Spleen (tissue), 11 donors: ENCODE data around the gene KIAA0586. TPM values are rescaled to one million over a fixed set of nuclear protein-coding genes. Genes with fewer than 3 reads are reported as not detected.
"Not testable (repeated sequence)": the region's sequence is repeated elsewhere in the genome, so short reads cannot be mapped to it uniquely, and the experiment has no call there.

ENCODE experiments used
- DNase-seq: peaks from one replicate; pipeline ENCODE4 v3.0.0-alpha.2; 2020
- H3K27ac ChIP-seq, 8 donors: fragments of 200-600 bp; sonication (generic) in 7 of 8; 1 replicate in 4 of 8; 2 replicates in 4 of 8; pipeline versions ENCODE4 v1.5.0 to v1.8.0; 2016 to 2021; ENCODE audit warnings: inconsistent platforms in 4 of 8, mild to moderate bottlenecking in 4 of 8, moderate library complexity in 1 of 8
- H3K27me3 ChIP-seq, 7 donors: fragments of 200-600 bp; sonication (generic) in 6 of 7; replicated peaks in 1 of 7; 1 replicate in 4 of 7; 2 replicates in 3 of 7; pipeline versions ENCODE4 v1.5.0 to v1.8.0; 2016 to 2021; ENCODE audit warnings: inconsistent platforms in 3 of 7, mild to moderate bottlenecking in 1 of 7
- H3K36me3 ChIP-seq, 6 donors: fragments of 200-600 bp; sonication (generic) in 5 of 6; 1 replicate in 4 of 6; 2 replicates in 2 of 6; pipeline versions ENCODE4 v1.5.0 to v1.8.0; 2016 to 2021; ENCODE audit warnings: inconsistent platforms in 2 of 6
- H3K4me1 ChIP-seq, 6 donors: fragments of 200-600 bp; sonication (generic) in 5 of 6; 1 replicate in 3 of 6; 2 replicates in 3 of 6; pipeline versions ENCODE4 v1.5.0 to v1.8.0; 2016 to 2021; ENCODE audit warnings: inconsistent platforms in 3 of 6
- H3K4me3 ChIP-seq, 8 donors: fragments of 200-600 bp; sonication (generic) in 7 of 8; 1 replicate in 4 of 8; 2 replicates in 4 of 8; pipeline versions ENCODE4 v1.5.0 to v1.8.0; 2016 to 2021; ENCODE audit warnings: inconsistent platforms in 4 of 8, mild to moderate bottlenecking in 4 of 8, moderate library complexity in 2 of 8
- H3K9me3 ChIP-seq, 8 donors: fragments of 200-600 bp; sonication (generic) in 7 of 8; 1 replicate in 4 of 8; 2 replicates in 4 of 8; pipeline versions ENCODE4 v1.5.0 to v1.8.0; 2016 to 2021; ENCODE audit warnings: inconsistent platforms in 4 of 8
- POLR2A ChIP-seq, 3 donors: fragments of 450-650 bp; IDR thresholded peaks; one replicate each; pipeline ENCODE4 v1.5.1; 2017; ENCODE audit warnings: antibody characterized with exemption in 3 of 3, mild to moderate bottlenecking in 1 of 3
- POLR2AphosphoS5 ChIP-seq, 3 donors: sonication (generic); formaldehyde crosslinking; IDR thresholded peaks; one replicate each; pipeline ENCODE4 v1.5.1; 2017; ENCODE audit warnings: antibody characterized with exemption in 3 of 3
- WGBS, 5 donors: extraction: QIAGEN DNeasy Blood & Tissue Kit in 3 of 5; methylation state at CpG; one replicate each; pipeline versions ENCODE4 v1.1.5 to v1.1.7; 2013 to 2018; 5-methylcytosine and 5-hydroxymethylcytosine counted together
- intact Hi-C: fragments of 100-400 bp; cut with DNase I; formaldehyde crosslinking; loops from one replicate; pipeline ENCODE4 v1.15.0; 2023; ENCODE audit warnings: low total_unique reads
- polyA plus RNA-seq, 3 donors: library from polyadenylated mRNA; stranded (reverse); fragments of 200-250 nt; gene quantifications; one replicate each; pipeline ENCODE4 v1.2.1, GENCODE V29; 2013
- total RNA-seq, 7 donors: library from RNA; depleted of rRNA in 3 of 7; stranded (reverse); fragments of >200 nt in 3 of 7; fragmentation: NEBNext Ultra II Directional in 4 of 7; extraction: Animal tissue kit (Norgen Biotek cat#: 25700) in 4 of 7; gene quantifications; one replicate each; pipeline versions ENCODE4 v1.1.0 to v1.2.1, GENCODE V29; 2016 to 2021
- TF ChIP-seq, protein P1 (sequence below), 11 experiments: fragments of 200-600 bp in 7 of 11; fragments of 450-650 bp in 4 of 11; sonication (generic) in 4 of 11; IDR thresholded peaks in 8 of 11; conservative IDR thresholded peaks in 3 of 11; 1 replicate in 7 of 11; 2 replicates in 4 of 11; pipeline versions ENCODE4 v1.4.0 to v1.8.0; 2016 to 2021; ENCODE audit warnings: antibody characterized with exemption in 11 of 11, inconsistent platforms in 4 of 11, mild to moderate bottlenecking in 1 of 11
- donor health status: healthy with polysubstance abuse.
- donor health status: DM: no; HTN: no; CAD: no; lungs with moderate emphysema.
- donor health status: DM: no; HTN: no; CAD: no.
- donor health status: Bipolar disorder and iron deficiency.
- donor health status: healthy.
- donor health status: DM: no; HTN: no; CAD: no.
- donor health status: DM: yes; HTN: yes; CAD: no.

KIAA0586 gene
- total and polyA plus RNA-seq, 10 donors, result 4.7 to 27.5 (median 20.1) TPM

DNA sequence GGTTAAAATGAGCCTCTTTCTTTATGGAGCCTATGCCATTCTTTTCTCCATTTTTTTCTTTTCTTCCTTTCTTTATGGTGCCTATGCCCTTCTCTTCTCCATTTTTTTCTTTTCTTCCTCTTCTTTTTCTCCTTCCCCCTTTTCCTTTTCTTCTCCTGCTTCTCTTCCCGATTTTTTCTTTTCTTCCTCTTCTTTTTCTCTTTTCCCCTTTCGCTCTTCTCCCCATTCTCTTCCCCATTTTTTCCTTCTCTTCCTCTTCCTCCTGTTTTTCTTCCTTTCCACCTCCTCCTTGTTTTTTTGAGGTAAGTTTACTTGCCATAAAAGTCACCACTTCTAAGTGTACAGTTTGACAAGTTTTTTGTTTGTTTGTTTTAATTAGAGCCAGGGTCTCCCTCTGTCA, 50.1 kb downstream of the KIAA0586 start:
- no peaks in the 10 kb centered on the region for H3K9me3 ChIP-seq
- 77 to 98% (median 83%) methylated on average over 2 of the region's 2 CpGs for WGBS, 5 donors
- no peak overlapping the region for H3K4me3 ChIP-seq
- H3K36me3 ChIP-seq, result peaks cover 0 to 76% (median 35%) of the 10 kb centered on the region in 6 donors
- no peak overlapping the region for H3K27ac ChIP-seq
- H3K4me1 ChIP-seq, result no peaks in the 10 kb centered on the region
- no peaks in the 10 kb centered on the region for H3K27me3 ChIP-seq
- no peak for TF ChIP-seq POLR2A (IDR thresholded peaks at IDR 0.05)
- no peak for TF ChIP-seq POLR2AphosphoS5 (IDR thresholded peaks at IDR 0.05)
- TF ChIP-seq, protein P1, sequence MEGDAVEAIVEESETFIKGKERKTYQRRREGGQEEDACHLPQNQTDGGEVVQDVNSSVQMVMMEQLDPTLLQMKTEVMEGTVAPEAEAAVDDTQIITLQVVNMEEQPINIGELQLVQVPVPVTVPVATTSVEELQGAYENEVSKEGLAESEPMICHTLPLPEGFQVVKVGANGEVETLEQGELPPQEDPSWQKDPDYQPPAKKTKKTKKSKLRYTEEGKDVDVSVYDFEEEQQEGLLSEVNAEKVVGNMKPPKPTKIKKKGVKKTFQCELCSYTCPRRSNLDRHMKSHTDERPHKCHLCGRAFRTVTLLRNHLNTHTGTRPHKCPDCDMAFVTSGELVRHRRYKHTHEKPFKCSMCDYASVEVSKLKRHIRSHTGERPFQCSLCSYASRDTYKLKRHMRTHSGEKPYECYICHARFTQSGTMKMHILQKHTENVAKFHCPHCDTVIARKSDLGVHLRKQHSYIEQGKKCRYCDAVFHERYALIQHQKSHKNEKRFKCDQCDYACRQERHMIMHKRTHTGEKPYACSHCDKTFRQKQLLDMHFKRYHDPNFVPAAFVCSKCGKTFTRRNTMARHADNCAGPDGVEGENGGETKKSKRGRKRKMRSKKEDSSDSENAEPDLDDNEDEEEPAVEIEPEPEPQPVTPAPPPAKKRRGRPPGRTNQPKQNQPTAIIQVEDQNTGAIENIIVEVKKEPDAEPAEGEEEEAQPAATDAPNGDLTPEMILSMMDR (IDR thresholded peaks at IDR 0.05 in 8 of 11, conservative IDR thresholded peaks at IDR 0.05 in 3 of 11), result no peak
- intact Hi-C loops, result no loop called here
- no peak for DNase-seq

DNA sequence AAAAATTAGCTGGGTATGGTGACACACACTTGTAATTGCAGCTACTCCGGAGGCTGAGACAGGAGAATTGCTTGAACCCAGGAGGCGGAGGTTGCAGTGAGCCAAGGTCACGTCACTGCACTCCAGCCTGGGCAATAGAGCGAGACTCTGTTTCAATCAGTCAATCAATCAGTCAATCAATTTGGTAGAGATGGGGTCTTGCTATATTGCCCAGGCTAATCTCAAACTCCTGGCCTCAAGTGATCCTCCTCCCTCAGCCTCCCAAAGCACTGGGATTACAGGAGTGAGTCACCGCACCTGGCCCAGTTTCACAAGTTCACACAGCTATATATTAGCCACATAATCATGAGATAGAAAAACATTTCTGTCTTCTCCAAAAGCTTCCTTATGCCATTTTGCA, 50.8 kb downstream of the KIAA0586 start:
- H3K4me3 ChIP-seq, H3K27me3 ChIP-seq, intact Hi-C loops, H3K27ac ChIP-seq, DNase-seq, H3K4me1 ChIP-seq, H3K9me3 ChIP-seq: not testable (repeated sequence)
- H3K36me3 ChIP-seq, result peaks cover 0 to 76% (median 40%) of the 10 kb centered on the region in 6 donors
- 90 to 99% (median 96%) methylated on average over 5 of the region's 5 CpGs for WGBS, 5 donors

DNA sequence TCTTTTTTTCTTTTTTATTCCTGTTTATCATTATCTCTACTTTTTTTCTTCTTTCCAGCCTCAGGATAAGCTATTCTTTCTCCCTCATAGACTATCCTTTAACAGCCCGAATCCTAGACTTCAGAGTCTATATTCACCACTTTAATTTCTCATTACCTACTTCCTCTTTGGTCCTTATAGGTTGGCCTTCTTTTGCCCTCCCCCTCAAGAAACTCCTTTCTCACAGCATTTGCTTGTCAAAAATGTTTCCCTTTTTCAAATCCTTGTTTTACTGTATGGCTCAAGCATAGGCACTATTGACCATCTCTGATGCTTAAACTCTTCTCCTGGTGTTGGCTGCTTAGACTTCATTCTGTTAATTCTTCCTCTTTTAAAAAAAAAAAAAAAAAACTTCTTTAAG, 52.5 kb downstream of the KIAA0586 start:
- intact Hi-C loops, result no loop called here
- Histone ChIP-seq H3K4me3 (no peak overlapping the region), H3K27me3 (no peaks in the 10 kb centered on the region), H3K27ac (no peak overlapping the region), H3K9me3 (no peaks in the 10 kb centered on the region), H3K36me3 (peaks cover 0 to 70% (median 36%) of the 10 kb centered on the region in 6 donors), H3K4me1 (no peaks in the 10 kb centered on the region)
- 64 to 76% (median 72%) methylated on average over 1 of the region's 1 CpG for WGBS, 5 donors
- no peak for DNase-seq
- TF ChIP-seq POLR2A (IDR thresholded peaks at IDR 0.05) (no peak), POLR2AphosphoS5 (IDR thresholded peaks at IDR 0.05) (no peak)
- TF ChIP-seq, protein P1 (IDR thresholded peaks at IDR 0.05 in 8 of 11, conservative IDR thresholded peaks at IDR 0.05 in 3 of 11), result no peak

DNA sequence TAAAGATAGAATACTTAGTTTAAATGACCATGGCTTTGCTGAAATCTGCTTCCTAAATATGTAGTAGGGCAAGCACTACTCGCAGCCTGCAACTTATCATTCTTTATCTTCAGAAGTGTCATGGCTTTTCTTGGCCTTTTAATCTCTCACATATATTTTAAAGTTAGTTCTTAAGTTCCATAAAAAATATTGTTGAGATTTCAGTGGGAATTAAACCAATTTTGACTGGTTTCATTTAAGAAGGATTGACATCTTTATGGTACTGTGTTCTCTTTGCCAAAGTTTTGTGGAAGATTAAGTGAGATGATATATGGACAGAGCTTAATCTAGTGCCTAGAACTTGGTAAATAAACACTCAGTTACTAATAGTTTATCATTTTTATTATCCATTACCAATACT, 56.7 kb downstream of the KIAA0586 start:
- WGBS, 5 donors, result 75 to 93% (median 87%) methylated on average over 1 of the region's 1 CpG
- Histone ChIP-seq H3K4me3 (no peak overlapping the region), H3K9me3 (no peaks in the 10 kb centered on the region), H3K4me1 (no peaks in the 10 kb centered on the region), H3K27ac (no peak overlapping the region), H3K36me3 (peaks cover 0 to 71% (median 35%) of the 10 kb centered on the region in 6 donors), H3K27me3 (no peaks in the 10 kb centered on the region)
- no peak for DNase-seq
- TF ChIP-seq POLR2A (IDR thresholded peaks at IDR 0.05) (no peak), POLR2AphosphoS5 (IDR thresholded peaks at IDR 0.05) (no peak)
- intact Hi-C loops, result no loop called here

DNA sequence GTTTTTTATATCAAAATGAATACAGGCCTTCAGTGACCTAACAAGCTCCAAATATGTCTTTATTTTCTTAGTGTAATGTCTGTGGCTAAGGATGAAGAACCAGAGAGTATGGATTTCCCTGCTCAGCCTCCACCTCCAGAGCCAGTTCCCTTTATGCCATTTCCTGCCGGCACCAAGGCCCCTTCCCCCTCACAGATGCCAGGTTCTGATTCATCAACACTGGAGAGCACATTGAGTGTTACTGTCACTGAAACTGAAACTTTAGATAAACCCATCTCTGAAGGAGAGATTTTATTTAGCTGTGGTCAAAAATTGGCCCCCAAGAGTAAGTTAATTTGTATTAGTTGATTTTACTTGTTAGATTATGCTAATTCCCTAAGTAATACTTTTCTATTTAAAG, 61.0 kb downstream of the KIAA0586 start:
- H3K4me1 ChIP-seq, result no peaks in the 10 kb centered on the region
- no peak overlapping the region for H3K27ac ChIP-seq
- no peak for DNase-seq
- H3K4me3 ChIP-seq, result no peak overlapping the region
- H3K9me3 ChIP-seq, result no peaks in the 10 kb centered on the region
- peaks cover 0 to 88% (median 32%) of the 10 kb centered on the region in 6 donors for H3K36me3 ChIP-seq
- TF ChIP-seq POLR2AphosphoS5 (IDR thresholded peaks at IDR 0.05), result no peak
- WGBS, 5 donors, result 20 to 38% (median 29%) methylated on average over 1 of the region's 1 CpG
- H3K27me3 ChIP-seq, result no peaks in the 10 kb centered on the region
- intact Hi-C loops, result no loop called here

DNA sequence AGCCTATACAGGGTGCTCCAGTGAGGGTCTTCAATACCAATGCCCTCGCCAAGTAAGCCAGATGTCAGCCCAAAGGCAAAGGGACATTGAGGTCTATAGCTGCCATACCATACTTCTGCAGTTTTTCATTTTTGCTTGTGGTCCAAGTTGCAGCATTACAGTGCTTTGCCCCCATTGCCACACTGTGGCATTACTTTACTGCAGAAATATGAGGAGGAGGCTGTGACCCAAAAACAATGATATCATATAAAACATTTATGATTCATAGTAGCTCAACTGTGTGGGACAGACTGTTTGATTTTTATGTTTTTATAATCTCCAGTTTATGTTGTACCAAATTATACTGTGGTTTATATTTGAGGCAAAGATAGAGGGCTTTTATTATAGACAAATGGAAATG, 64.1 kb downstream of the KIAA0586 start:
- Histone ChIP-seq H3K4me1 (no peaks in the 10 kb centered on the region), H3K27ac (no peak overlapping the region), H3K4me3 (no peak overlapping the region), H3K36me3 (peaks cover 0 to 100% (median 30%) of the 10 kb centered on the region in 6 donors), H3K9me3 (no peaks in the 10 kb centered on the region), H3K27me3 (no peaks in the 10 kb centered on the region)
- WGBS, 5 donors, result 88 to 100% (median 96%) methylated on average over 1 of the region's 1 CpG
- TF ChIP-seq POLR2AphosphoS5 (IDR thresholded peaks at IDR 0.05) (no peak), POLR2A (IDR thresholded peaks at IDR 0.05) (no peak)
- TF ChIP-seq, protein P1 (IDR thresholded peaks at IDR 0.05 in 8 of 11, conservative IDR thresholded peaks at IDR 0.05 in 3 of 11), result no peak
- no peak for DNase-seq
- intact Hi-C loops, result no loop called here
